ENCODE results near the gene STK11IP. TPM values are rescaled to one million over a fixed set of nuclear protein-coding genes. Genes with fewer than 3 reads are reported as not detected.

STK11IP gene
- total RNA-seq, 4 donors from 2014 or later, result 12.3 to 21.3 (median 14.4) TPM

DNA sequence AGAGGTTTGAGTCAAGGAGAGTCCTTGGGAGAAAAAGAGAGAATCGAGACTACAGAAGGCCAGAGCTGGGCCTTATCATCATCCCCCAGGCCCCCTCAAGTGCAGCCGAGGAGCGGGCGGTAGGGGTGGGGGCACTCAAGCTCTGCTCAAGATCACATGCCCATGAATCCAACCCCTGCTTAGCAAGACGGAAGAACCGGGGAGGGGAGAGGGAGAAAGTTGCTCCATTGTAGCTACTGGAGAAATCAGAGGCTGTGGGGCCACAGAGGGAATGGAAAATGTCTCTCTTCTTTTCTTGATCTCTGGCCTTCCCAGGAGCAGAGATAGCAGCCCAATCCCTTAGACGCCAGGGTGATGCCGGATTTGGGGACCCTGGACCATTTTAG lies 44.4 kb downstream of the STK11IP start:
- no peak for DNase-seq
- Histone ChIP-seq H3K27me3 (no peaks in the 10 kb centered on the region), H3K27ac (peak overlapping the region in 3 of 4 donors; percentile 42 to 61 (median 51)), H3K4me3 (no peak overlapping the region), H3K36me3 (no peaks in the 10 kb centered on the region), H3K9me3 (no peaks in the 10 kb centered on the region), H3K4me1 (peaks cover 4 to 33% (median 19%) of the 10 kb centered on the region in 3 donors)
- intact Hi-C loops (cut with DNase I), result loop anchor here (5.0 kb wide), 1 partner anchor 105 kb away; no protein-coding TSS in a partner anchor
- 74 to 81% methylated on average over 6 to 8 of the region's 8 CpGs for WGBS, 2 donors
- TF ChIP-seq, protein P1, sequence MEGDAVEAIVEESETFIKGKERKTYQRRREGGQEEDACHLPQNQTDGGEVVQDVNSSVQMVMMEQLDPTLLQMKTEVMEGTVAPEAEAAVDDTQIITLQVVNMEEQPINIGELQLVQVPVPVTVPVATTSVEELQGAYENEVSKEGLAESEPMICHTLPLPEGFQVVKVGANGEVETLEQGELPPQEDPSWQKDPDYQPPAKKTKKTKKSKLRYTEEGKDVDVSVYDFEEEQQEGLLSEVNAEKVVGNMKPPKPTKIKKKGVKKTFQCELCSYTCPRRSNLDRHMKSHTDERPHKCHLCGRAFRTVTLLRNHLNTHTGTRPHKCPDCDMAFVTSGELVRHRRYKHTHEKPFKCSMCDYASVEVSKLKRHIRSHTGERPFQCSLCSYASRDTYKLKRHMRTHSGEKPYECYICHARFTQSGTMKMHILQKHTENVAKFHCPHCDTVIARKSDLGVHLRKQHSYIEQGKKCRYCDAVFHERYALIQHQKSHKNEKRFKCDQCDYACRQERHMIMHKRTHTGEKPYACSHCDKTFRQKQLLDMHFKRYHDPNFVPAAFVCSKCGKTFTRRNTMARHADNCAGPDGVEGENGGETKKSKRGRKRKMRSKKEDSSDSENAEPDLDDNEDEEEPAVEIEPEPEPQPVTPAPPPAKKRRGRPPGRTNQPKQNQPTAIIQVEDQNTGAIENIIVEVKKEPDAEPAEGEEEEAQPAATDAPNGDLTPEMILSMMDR (IDR thresholded peaks at IDR 0.05), result no peak
- TF ChIP-seq POLR2A (IDR thresholded peaks at IDR 0.05), result no peak

DNA sequence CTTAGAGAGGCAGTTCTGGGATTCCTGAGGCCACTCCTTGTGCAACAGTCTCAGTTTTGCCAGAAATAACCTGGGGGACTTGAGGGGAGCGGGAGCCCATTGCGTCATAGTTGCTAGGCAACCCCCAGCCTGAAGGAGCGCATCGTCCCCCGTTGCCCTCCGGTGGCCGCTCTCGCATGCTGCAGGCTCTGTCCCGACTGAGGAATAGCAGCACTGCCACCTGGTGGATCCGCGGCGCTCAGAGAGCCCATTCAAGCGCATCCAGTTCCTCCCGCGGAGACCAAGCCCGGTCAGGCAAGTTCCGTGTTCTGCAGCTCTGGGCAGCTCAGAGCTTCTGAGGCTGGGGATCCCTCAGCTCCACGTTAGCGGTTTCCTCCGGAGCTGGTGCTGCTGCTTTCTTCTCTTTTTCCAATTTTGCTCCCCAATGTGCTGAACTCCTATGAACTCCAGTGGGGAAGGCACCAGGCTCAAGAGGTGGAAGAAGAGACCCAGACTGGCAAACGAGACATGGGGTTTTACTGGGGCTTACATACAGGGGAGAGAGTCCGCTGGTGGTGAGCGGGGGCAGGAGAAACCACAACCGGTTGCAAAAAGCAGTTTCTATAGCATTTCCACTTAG lies 44.9 kb downstream of the STK11IP start:
- WGBS, 2 donors, result 14 to 69% methylated on average over 4 to 11 of the region's 24 CpGs

DNA sequence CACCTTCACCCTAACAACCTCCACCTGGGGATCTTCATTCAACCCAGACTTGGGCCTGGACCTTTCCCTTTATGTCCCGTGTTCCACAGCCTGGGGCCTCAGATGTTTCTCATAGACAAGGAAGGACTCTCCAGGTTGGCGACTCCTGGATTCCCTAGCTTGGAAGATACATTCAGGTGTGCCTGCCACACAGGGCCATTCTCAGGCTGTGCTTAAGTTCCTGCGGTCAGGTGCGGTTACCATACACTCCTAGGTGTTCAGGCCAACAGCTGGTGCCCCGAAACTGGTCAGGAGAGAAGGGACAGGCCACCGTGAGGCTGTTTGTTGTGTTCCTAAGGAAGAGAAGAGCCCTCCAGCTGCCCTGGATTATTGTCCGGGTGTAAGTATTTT lies 45.4 kb downstream of the STK11IP start:
- Histone ChIP-seq H3K4me1 (peaks cover 4 to 33% (median 19%) of the 10 kb centered on the region in 3 donors), H3K4me3 (no peak overlapping the region), H3K36me3 (no peaks in the 10 kb centered on the region), H3K27me3 (no peaks in the 10 kb centered on the region), H3K9me3 (no peaks in the 10 kb centered on the region), H3K27ac (peak overlapping the region in 1 of 4 donors; percentile 4)
- TF ChIP-seq, protein P1 (IDR thresholded peaks at IDR 0.05), result no peak
- TF ChIP-seq POLR2A (IDR thresholded peaks at IDR 0.05), result no peak
- no peak for DNase-seq
- intact Hi-C loops (cut with DNase I), result loop anchor here (5.0 kb wide), 1 partner anchor 106 kb away; no protein-coding TSS in a partner anchor
- WGBS, 2 donors, result 70 to 81% methylated on average over 3 to 5 of the region's 7 CpGs

More for the DNA sequence above, 44.9 kb downstream of the STK11IP start:
- TF ChIP-seq, protein P1 (IDR thresholded peaks at IDR 0.05), result peak; percentile 93 to 100 (median 98)
- no peak for TF ChIP-seq POLR2A (IDR thresholded peaks at IDR 0.05)
- peak; percentile 64 for DNase-seq
- Histone ChIP-seq H3K4me3 (no peak overlapping the region), H3K36me3 (no peaks in the 10 kb centered on the region), H3K27me3 (no peaks in the 10 kb centered on the region), H3K27ac (peak overlapping the region in 3 of 4 donors; percentile 42 to 61 (median 51)), H3K4me1 (peaks cover 4 to 33% (median 19%) of the 10 kb centered on the region in 3 donors), H3K9me3 (no peaks in the 10 kb centered on the region)
- intact Hi-C loops (cut with DNase I), result loop anchor here (5.0 kb wide), 1 partner anchor 105 kb away; no protein-coding TSS in a partner anchor

DNA sequence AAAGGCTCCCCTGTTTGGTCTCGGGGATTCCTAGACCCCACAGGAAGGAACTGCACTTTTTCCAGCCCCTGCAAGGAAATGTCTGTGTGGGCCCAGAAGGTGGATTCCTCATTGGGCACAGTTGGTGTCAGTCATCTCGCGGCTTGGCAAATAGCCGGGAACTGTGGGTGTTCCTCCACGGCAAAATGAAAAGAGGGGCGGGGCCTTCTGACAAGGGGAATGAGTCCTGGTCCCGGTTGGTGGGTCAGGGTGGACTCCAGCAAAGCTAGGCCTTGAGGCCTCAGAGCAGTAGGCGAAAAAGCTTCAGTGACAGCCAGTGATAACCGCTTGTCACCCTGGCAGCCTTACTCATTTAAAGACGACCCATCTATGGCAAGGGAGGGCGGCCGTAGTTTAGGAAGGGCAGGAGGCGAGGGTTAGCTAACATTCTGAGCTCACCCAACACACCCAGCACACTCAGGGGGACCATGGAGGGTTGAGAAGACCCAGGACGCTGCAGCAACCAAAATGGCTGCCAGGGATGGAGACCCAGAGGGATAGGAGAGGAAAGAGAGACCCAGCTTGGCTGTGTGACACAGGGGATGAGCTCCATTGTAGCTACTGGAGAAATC lies 46.2 kb downstream of the STK11IP start:
- intact Hi-C loops (cut with DNase I), result loop anchor here (5.0 kb wide), 1 partner anchor 107 kb away; no protein-coding TSS in a partner anchor
- Histone ChIP-seq H3K27ac (no peak overlapping the region), H3K9me3 (no peaks in the 10 kb centered on the region), H3K4me1 (peaks cover 4 to 33% (median 19%) of the 10 kb centered on the region in 3 donors), H3K27me3 (no peaks in the 10 kb centered on the region), H3K36me3 (no peaks in the 10 kb centered on the region), H3K4me3 (no peak overlapping the region)
- no peak for DNase-seq
- TF ChIP-seq, protein P1 (IDR thresholded peaks at IDR 0.05), result no peak
- TF ChIP-seq POLR2A (IDR thresholded peaks at IDR 0.05), result no peak
- WGBS, 2 donors, result 83 to 89% methylated on average over 6 to 10 of the region's 14 CpGs

All from esophagus squamous epithelium (tissue), 5 donors.